GM19372 (cell line): ENCODE data around the gene SLC35A5.
"Not testable (repeated sequence)": the region's sequence is repeated elsewhere in the genome, so short reads cannot be mapped to it uniquely, and the experiment has no call there.

ENCODE experiments used
- ATAC-seq: cut with Tn5 transposase; IDR thresholded peaks from one replicate; pipeline ENCODE4 v1.9.1; 2021; ENCODE audit warnings: mild to moderate bottlenecking, low read depth, moderate library complexity; ENCODE audit not compliant: unreplicated experiment

SLC35A5 gene, protein sequence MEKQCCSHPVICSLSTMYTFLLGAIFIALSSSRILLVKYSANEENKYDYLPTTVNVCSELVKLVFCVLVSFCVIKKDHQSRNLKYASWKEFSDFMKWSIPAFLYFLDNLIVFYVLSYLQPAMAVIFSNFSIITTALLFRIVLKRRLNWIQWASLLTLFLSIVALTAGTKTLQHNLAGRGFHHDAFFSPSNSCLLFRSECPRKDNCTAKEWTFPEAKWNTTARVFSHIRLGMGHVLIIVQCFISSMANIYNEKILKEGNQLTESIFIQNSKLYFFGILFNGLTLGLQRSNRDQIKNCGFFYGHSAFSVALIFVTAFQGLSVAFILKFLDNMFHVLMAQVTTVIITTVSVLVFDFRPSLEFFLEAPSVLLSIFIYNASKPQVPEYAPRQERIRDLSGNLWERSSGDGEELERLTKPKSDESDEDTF

DNA sequence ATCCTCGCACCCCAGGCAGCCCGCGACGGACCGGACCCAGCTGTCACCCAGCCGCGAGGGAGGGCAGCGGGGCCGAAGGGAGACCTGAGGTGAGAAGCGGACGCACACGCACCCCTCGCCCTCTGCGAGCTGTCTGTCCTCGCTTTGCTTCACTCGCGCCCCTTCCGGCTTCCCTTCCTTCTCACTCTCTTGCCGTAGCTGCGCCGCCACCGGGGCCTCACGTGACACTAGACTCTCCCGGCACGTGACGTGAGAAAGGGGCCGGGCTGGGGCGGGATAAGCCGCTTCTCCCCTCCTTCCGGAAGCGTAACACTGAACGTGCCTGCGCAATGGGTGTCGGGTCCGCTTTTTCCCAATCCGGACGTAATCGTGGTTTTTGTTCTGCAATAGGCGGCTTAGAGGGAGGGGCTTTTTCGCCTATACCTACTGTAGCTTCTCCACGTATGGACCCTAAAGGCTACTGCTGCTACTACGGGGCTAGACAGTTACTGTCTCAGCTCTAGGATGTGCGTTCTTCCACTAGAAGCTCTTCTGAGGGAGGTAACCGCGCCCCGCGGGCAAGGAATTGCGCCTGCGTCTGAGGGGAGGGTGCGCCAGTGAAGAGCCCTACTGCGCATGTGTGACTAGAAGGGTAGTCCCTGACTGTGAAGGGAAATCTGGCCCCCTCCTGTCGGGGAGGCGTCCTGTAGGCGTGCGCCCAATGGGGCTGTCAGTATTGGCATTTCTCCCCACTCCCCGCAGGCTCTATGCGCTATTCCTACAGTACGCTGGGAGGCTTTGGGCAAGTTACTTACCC, at the start of gene SLC35A5, which contains the start of gene ATG3:
Gene SLC35A5, plus strand, starts transcription at position 312 of the 796 bp plus-strand sequence. CDS start 1,359 bp downstream, outside the sequence.
Gene ATG3, minus strand, starts transcription at position 229 of the 796 bp plus-strand sequence. CDS start 434 bp downstream, outside the sequence.
- peak; percentile 74 for ATAC-seq

DNA sequence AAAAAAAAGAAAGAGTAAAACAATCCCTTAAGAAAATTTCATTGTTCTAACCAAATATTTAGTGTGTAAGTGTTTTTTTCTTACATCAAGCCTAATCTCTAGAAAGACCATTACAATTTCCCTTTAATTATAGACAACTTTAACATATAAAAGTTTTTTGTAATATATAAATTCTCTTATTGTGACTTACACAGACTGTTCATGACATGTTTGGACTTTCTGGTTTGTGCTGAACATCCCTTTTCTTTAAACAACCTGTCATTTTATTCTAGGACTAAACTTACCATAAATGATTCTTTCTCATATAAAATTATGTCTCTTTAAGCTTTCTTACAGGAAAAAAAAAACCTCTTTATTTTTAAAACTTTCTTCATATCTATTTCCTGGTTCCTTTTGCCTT, 49.5 kb upstream of the SLC35A5 start:
- ATAC-seq, result no peak

DNA sequence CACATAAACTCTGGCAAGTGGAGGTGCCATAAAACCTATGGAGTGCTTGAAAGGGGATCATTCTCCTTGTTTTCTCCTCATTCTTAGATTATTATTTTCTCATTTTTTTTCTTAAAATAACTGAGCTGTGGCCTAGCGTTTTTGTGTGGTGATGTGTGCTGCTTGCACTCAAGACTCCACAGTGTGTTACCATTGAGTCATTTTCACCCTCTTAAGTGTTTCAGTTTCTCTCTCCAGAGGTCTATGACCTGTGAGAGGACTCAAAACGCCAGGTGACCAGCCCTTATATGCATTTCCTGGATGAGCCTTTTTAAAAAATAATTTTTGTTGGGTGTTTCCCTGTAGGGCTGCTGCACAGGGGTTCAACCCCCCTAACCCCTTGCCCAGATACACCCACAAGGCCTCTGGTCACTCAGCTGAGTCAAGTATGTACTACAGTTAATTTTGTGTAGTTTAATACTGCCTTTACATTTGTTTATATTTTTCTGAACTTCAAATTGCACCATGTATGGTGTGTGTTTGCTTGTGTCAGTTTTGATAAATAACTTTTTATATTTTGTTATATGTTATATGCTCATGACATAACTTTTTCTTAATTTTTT, 47.2 kb upstream of the SLC35A5 start:
- peak; percentile 99 for ATAC-seq

DNA sequence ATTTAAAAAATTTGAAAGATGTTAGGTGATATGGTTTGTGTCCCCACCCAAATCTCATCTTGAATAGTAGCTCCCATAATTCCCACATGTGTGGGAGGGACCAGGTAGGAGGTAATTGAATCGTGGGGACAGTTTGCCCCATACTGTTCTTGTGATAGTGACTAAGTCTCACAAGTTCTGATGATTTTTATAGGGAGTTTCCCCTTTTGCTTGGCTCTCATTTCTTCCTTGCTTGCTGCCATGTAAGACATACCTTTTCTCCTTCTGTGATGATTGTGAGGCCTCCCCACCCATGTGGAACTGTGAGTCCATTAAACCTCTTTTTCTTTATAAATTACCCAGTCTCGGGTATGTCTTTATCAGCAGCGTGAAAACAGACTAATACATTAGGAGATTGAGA, 42.9 kb upstream of the SLC35A5 start:
- not testable (repeated sequence) for ATAC-seq

DNA sequence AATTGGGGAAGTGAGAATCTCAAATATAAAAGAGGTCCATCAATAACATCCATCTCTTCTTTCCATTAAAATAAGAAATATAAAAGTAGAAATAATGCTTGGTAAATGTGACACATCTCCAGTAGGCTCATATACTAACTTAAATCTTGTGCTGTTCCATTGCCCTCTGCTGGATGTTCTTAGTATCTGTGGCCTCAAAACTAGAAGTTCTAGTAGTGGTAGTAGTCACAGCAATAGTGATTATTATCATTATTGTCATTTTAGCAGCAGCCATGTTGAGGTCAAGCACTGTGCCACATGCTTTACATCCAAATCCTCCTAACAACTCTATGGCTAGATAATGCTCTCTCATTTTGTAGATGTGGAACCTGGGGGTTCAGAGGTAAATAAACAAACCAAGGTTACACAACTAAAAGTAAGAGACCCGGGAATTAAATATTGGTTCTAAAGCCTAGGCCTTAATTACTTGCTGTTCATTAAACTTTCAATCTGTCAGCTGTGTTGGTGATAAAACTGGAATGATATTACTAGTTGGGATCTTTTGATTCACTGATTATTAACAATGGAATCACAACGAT, 42.3 kb upstream of the SLC35A5 start:
- peak; percentile 45 for ATAC-seq

DNA sequence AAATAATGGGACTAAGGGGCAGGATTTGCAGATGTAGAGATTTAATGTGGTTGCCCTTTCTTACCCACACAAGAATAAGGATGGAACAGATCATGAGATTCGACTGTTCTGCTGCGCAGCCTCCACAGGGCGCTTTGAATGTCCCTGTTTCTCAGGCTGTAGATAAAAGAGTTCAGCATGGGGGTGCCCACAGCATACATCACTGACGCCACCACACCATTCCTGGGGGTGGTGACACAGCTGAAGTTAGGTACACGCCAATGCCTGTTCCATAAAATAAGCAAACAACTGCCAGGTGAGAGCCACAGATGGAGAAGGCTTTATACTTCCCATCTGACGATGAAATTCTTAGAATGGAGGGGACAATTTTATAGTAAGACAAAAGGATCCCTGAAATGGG, 37.7 kb upstream of the SLC35A5 start:
- ATAC-seq, result not testable (repeated sequence)

DNA sequence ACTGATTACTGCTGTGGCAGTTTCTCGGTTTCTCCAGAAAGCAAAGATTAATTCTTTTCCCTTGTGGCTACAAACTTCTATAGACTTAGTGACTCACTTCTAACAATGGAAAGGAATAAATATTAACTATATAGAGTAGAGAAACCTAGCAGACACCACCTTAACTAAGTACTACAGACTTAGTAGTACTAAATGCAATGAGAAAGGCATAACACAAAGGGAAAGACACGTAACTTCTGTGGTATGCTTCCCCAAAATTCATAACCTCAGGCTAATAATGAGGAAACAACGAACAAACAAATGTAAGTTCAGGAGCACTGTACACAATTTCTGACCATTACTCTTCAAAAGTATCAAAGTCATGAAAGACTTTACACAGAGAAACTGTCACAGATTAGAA, 31.3 kb upstream of the SLC35A5 start:
- no peak for ATAC-seq

DNA sequence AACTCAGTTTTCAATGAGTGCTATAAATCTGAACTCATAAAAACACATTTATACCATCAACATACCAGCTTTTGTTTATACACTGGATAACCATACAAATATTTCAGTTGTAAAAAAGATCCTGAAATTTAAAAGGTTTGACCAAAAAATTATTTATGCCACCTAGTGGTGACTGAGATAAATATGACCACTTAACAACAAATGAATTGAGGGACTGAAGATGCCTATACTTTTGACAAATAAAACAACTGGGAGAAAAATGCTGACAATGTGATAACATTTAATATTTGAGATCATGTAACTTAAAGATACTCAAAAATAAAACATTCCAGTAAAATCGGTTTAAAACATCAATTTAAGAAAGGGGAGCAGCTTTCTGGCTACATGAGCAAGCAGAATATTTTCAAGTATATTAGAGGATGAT, 30.5 kb upstream of the SLC35A5 start:
- ATAC-seq, result no peak

DNA sequence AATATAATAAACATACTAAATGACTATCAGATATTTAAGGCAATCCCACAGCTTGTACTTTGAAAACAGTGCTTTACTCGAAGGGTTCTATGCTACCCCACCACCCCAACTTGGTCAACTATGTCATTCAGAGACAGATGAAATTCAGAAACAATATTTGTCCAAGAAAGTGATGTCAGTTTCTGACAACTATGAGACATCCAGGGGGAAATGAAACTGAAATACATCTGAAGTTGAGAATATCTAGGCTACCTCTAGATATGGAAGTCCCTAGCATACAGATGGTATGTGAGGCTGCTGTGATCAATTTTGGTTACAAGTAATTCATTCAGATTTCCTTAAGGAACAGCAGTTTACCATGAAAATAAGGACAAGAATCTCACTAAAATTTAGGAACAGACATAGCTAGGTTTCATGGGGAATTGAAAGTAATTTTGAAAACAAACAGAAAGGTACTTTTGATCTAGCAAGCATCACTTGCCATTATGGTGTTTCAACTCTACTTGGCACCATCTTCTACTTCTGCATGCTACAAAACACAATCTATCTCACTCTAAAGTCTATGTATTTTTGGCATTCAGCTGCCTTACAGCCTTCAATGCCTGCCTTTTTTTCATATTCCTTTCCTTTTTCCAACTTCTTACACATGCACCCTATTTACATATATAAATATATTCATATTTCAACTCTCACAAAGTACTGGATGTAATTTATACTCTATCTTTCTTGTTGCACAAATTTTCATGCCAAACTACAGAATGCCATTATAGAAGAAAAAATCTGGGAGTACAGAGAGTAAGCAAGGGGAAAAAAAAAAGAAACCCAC, 21.8 kb upstream of the SLC35A5 start:
- ATAC-seq, result peak; percentile 90

DNA sequence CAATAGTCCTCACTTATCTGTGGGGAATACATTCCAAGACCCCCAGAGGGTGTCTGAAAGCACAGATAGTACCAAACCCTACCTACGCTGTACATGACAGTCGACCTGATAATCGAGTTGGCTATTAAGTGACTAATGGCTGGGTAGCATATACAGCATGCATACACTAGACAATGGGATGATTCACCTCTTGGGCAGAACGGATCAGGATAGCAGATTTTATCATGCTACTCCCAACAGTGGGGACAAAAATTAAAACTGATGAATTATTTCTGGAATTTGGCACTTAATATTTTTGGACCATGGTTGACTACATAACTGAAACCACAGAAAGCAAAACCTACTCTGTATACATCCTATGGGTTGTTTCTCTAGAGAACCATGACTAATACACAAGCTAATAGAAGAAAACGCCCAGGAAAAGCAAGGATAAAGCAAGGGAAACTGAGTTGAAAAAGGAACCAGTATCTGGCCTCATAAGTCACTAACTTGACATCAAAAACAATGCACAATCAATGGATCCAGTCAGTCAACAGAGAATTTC, 15.6 kb upstream of the SLC35A5 start:
- ATAC-seq, result no peak

DNA sequence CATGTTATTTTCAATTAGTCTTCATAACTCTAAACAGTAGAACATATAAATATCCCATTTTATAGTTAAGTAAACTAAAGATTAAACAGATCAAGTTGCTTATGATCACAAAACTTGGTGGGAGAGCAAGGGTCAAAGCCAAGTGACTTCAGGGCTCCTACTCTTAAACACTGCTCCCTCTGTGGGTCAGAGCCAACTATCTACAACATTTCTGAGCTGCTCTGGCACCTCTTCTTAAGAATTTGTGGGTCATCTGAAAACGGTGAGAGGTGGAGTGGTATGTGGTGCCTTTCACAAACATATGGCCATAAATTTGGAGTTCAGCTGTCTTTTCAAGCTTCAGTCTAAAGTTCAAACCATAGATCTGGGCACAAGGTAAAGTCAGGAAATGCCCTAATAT, 11.0 kb upstream of the SLC35A5 start:
- ATAC-seq, result no peak

DNA sequence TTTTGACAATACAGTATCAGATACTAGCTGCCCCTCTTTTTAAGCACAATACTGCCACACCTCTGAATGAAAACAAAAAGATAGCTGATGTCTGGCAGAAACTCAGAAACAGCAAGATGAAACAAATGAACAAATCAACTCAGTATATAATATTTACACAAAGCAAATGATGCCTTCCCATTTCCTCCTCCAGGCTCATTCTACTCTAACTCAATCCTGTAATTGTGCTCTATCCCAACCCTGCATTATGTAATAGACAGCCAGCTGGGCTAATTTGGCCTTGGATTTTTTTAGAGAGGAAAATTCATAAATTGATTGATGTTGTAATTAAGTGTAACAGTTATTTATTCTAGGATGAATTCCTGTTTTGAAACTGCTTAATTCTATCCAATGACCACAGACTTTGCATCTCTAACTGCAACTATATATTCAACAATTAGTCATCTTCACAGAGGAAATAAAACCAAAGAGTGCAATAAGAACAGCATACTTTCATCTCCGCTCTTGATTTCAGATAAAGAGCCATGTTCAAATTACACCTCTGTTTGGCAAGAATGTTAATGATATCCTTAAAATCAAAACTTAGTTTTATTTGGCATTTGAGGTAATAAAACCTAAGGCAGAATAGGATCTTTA, 6.2 kb upstream of the SLC35A5 start:
- no peak for ATAC-seq

DNA sequence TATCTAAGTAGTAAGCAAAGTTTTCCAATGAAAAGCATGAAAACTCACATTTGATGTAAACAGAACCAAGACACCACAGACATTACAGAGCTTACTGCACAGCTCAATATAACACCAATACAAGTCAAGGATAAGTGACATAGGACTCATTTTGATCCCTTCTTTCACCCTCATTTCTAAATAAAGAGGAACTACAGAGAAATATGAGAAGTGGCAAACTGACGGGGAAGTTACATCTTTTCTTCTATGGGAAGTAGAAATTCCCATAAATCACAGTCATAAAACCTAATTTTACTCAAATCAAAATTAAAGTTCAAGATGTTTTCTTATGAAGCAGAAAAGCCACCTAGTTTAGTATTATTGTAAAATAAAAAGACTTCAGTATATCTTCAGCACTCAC, 3.9 kb upstream of the SLC35A5 start:
- ATAC-seq, result no peak

DNA sequence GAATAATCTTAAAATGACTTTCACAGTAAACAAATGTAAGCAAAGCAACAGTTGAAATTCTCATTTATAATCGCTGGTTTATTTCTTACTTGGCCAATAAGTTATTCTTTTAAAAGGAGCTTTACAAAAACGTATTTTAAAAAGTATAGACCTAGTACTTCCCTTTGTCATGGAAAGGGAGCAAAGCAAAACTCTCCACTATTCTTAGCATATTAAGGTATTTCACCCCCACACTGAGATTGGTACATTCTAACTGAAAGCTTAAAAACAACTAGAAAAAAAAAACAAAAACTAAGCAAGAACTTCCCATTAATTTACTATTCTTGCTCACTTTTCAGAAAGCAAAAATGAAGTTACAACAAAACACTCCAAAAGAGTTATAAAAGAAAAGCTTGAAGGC, 1.5 kb upstream of the SLC35A5 start:
- no peak for ATAC-seq

DNA sequence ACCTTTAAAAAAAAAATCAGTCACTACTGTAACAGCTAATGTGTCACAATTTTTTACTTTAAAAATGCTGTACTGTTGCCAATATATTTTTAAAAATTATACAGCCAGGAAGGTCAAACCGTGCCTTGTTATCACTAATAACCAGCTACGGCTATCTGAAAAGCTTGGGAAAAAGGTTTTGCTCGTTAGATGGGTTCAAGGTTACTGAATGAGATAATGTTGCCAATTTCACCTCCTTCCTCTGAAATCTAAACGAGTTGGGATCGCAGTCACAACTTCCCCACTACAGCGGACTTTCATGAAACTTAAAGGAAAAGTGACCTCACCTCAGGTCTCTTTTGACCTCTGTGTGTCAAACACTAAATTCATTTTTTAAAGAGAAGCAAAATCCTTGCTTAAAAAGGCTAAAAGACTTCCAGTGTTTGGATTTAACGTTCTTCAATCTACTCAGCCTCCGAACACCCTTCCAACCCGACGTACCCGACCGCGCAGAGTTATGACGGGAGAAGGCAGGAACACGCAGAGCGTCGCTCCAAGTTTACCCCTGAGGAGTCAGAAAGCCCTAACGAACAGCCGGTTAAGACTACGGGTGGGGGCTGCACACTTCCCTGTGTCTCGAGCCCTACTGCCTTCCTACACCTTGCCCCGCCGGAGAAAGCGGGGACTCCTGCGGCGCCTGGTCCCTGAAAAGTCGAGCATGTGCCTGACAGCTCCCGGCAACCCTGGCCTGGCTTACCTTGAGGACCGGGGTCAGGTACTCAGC, 943 bp upstream of the SLC35A5 start:
- peak; percentile 16 for ATAC-seq

DNA sequence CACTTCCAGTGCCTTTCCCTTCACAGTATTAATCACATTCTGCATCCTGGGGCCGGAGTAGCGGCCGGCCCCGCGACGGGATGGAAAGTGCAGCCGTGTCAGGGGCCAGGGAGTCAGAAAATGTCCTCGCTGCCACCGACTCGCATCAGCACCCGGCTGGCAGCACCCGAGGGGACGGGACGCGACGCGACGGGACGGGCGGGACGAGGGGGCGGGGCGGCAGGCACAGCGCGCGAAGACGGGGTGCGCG, 436 bp upstream of the SLC35A5 start:
- peak; percentile 45 for ATAC-seq

DNA sequence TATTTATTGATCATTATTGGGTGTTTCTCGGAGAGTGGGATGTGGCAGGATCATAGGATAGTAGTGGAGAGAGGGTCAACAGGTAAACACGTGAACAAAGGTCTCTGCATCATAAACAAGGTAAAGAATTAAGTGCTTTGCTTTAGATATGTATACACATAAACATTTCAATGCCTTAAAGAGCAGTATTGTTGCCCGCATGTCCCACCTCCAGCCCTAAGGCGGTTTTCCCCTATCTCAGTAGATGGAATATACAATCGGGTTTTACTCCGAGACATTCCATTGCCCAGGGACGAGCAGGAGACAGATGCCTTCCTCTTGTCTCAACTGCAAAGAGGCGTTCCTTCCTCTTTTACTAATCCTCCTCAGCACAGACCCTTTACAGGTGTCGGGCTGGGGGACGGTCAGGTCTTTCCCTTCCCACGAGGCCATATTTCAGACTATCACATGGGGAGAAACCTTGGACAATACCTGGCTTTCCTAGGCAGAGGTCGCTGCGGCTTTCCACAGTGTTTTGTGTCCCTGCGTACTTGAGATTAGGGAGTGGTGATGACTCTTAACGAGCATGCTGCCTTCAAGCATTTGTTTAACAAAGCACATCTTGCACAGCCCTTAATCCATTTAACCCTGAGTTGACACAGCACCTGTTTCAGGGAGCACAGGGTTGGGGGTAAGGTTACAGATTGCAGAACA, 2.5 kb downstream of the SLC35A5 start:
- not testable (repeated sequence) for ATAC-seq

DNA sequence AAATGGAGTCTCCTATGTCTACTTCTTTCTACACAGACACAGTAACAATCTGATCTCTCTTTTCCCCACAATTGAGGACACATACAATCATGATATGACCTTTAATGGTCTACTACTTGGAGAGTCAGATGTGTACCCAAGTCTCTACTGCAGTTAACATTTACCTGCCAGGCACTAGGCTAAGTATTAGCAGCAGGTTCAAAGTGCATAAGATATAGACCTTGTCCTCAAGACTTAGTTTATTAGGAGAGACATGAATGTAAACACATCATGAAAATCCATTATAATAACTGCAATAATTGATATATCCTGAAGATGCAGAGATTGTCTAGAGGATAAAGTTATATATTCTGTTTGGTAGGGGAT, 3.1 kb downstream of the SLC35A5 start:
- no peak for ATAC-seq
